HepG2 (cell line): Measurements from ENCODE around the gene INKA1. TPM values are rescaled to one million over a fixed set of nuclear protein-coding genes. Genes with fewer than 3 reads are reported as not detected.
A peak's percentile ranks its signal among the peaks of the same experiment; 100 is the strongest.

Experiments used
- AKAP8 ChIP-seq: sonication (generic); formaldehyde crosslinking; IDR thresholded peaks from 2 replicates; pipeline ENCODE4 v1.5.1; 2020; ENCODE audit warnings: mild to moderate bottlenecking, missing genetic modification reagents
- BORCS8-MEF2B ChIP-seq: sonication (generic); formaldehyde crosslinking; IDR thresholded peaks from 2 replicates; pipeline ENCODE4 v1.8.0; 2022; ENCODE audit warnings: mild to moderate bottlenecking, missing genetic modification reagents
- CHD2 ChIP-seq: IDR thresholded peaks from 2 replicates; pipeline ENCODE4 v1.6.1; 2011; ENCODE audit warnings: low read depth, low read length, improper control_type of control experiment
- DPF2 ChIP-seq: sonication (generic); formaldehyde crosslinking; IDR thresholded peaks from 2 replicates; pipeline ENCODE4 v1.4.0; 2020; ENCODE audit warnings: mild to moderate bottlenecking, low read depth, missing genetic modification reagents, borderline replicate concordance
- ETS1 ChIP-seq: sonication (generic); formaldehyde crosslinking; IDR thresholded peaks from 2 replicates; pipeline ENCODE4 v1.4.0; 2020; ENCODE audit warnings: missing genetic modification reagents
- GPBP1L1 ChIP-seq: sonication (generic); formaldehyde crosslinking; IDR thresholded peaks from 2 replicates; pipeline ENCODE4 v1.5.0; 2020; ENCODE audit warnings: mild to moderate bottlenecking, missing genetic modification reagents
- HMG20B ChIP-seq: conservative IDR thresholded peaks from 2 replicates; pipeline ENCODE4 v1.6.1; 2016; ENCODE audit warnings: missing genetic modification reagents, missing compliant biosample characterization
- KAT2B ChIP-seq: fragments of 150-350 bp; IDR thresholded peaks from 2 replicates; pipeline ENCODE4 v1.6.1; 2014; ENCODE audit warnings: low read depth, low read length, borderline replicate concordance
- NCOA2 ChIP-seq: sonication (generic); formaldehyde crosslinking; IDR thresholded peaks from 2 replicates; pipeline ENCODE4 v1.8.0; 2022; ENCODE audit warnings: inconsistent platforms
- NFE2L2 ChIP-seq: fragments of 150-350 bp; IDR thresholded peaks from 2 replicates; pipeline ENCODE4 v1.6.1; 2014; ENCODE audit warnings: low read length
- NFRKB ChIP-seq: fragments of 450-650 bp; IDR thresholded peaks from 2 replicates; pipeline ENCODE4 v1.6.1; 2017
- PHF21A ChIP-seq: sonication (generic); formaldehyde crosslinking; IDR thresholded peaks from 2 replicates; pipeline ENCODE4 v1.5.0; 2020; ENCODE audit warnings: mild to moderate bottlenecking, missing genetic modification reagents
- PRDM15 ChIP-seq: sonication (generic); formaldehyde crosslinking; IDR thresholded peaks from 2 replicates; pipeline ENCODE4 v1.4.0; 2020; ENCODE audit warnings: missing genetic modification reagents
- TEAD3 ChIP-seq: optimal IDR thresholded peaks from 2 replicates; pipeline ENCODE3; 2016; ENCODE audit warnings: borderline replicate concordance
- UBTF ChIP-seq: sonication (generic); formaldehyde crosslinking; IDR thresholded peaks from 2 replicates; pipeline ENCODE4 v1.4.0; 2020; ENCODE audit warnings: mild to moderate bottlenecking, missing genetic modification reagents
- ZNF18 ChIP-seq: sonication (generic); formaldehyde crosslinking; IDR thresholded peaks from 2 replicates; pipeline ENCODE4 v1.8.0; 2022; ENCODE audit warnings: mild to moderate bottlenecking, missing genetic modification reagents; ENCODE audit not compliant: insufficient replicate concordance
- ZNF614 ChIP-seq: IDR thresholded peaks from 2 replicates; pipeline ENCODE4 v1.6.1; 2018; ENCODE audit warnings: missing biosample characterization, missing genetic modification reagents, inconsistent platforms, borderline replicate concordance
- ZNF784 ChIP-seq: sonication (generic); formaldehyde crosslinking; IDR thresholded peaks from 2 replicates; pipeline ENCODE4 v1.5.1; 2020; ENCODE audit warnings: missing genetic modification reagents, mild to moderate bottlenecking, borderline replicate concordance
- ZNF879 ChIP-seq: sonication (generic); formaldehyde crosslinking; IDR thresholded peaks from 2 replicates; pipeline ENCODE4 v1.8.1; 2023; ENCODE audit warnings: missing genetic modification reagents
- polyA plus RNA-seq, 8 experiments: library from polyadenylated mRNA; depleted of rRNA in 3 of 8; stranded (reverse) in 7 of 8; unstranded in 1 of 8; fragments of >200 nt; fragmentation: Illumina TruSeq in 4 of 8; extraction: Trizol in 4 of 8; gene quantifications; 2 replicates each; pipeline versions ENCODE4 v1.2.1 to v1.2.3, GENCODE V29; 2011 to 2016; ENCODE audit warnings: low read depth in 4 of 8, missing spikeins in 1 of 8, mixed read lengths in 1 of 8; ENCODE audit not compliant: insufficient read depth in 1 of 8
- total RNA-seq, 5 experiments: library from RNA; depleted of rRNA; stranded (reverse); fragments of >200 nt; fragmentation: Illumina TruSeq; extraction: Trizol; gene quantifications; 2 replicates each; pipeline ENCODE4 v1.2.3, GENCODE V29; 2016; ENCODE audit warnings: low read depth in 1 of 5

The INKA1 gene
- total and polyA plus RNA-seq, 2 of the 13 experiments (the other 11 are each of a cell fraction or from before 2014, with no cell fraction given) = 0.22 to 0.41 TPM

- no peak for TF ChIP-seq ETS1
- no peak for TF ChIP-seq ZNF614
- no peak for TF ChIP-seq PHF21A (CRISPR knock-in tag)
- no peak for TF ChIP-seq ZNF18 (CRISPR knock-in tag)
- TF ChIP-seq BORCS8-MEF2B = peak; percentile 3; the same call in 1 of the 2 replicates
- TF ChIP-seq UBTF (CRISPR knock-in tag) = peak; percentile 77
- TF ChIP-seq DPF2 (CRISPR knock-in tag) = no peak
- 0 out of 2 replicates have a peak, but pooled peaks have one; percentile 10 for TF ChIP-seq NCOA2 (CRISPR knock-in tag)
- TF ChIP-seq KAT2B = no peak
- TF ChIP-seq NFE2L2 = no peak
- TF ChIP-seq TEAD3 (CRISPR knock-in tag) = peak; percentile 78
- no peak for TF ChIP-seq PRDM15
- TF ChIP-seq HMG20B (CRISPR knock-in tag) = no peak
- TF ChIP-seq ZNF879 = no peak
- TF ChIP-seq GPBP1L1 = no peak
- TF ChIP-seq ZNF784 (CRISPR knock-in tag) = no peak
- no peak for TF ChIP-seq AKAP8 (CRISPR knock-in tag)
- TF ChIP-seq NFRKB = no peak
- TF ChIP-seq CHD2 = no peak
Observed at GRCh38 chr3:49802719-49803464, at the start of gene INKA1 (continued).
